ENCODE results near the gene CHTF18. TPM values are rescaled to one million over a fixed set of nuclear protein-coding genes. Genes with fewer than 3 reads are reported as not detected.

CHTF18 gene
- total RNA-seq, 1 donor from 2014 or later: 11.3 TPM

DNA sequence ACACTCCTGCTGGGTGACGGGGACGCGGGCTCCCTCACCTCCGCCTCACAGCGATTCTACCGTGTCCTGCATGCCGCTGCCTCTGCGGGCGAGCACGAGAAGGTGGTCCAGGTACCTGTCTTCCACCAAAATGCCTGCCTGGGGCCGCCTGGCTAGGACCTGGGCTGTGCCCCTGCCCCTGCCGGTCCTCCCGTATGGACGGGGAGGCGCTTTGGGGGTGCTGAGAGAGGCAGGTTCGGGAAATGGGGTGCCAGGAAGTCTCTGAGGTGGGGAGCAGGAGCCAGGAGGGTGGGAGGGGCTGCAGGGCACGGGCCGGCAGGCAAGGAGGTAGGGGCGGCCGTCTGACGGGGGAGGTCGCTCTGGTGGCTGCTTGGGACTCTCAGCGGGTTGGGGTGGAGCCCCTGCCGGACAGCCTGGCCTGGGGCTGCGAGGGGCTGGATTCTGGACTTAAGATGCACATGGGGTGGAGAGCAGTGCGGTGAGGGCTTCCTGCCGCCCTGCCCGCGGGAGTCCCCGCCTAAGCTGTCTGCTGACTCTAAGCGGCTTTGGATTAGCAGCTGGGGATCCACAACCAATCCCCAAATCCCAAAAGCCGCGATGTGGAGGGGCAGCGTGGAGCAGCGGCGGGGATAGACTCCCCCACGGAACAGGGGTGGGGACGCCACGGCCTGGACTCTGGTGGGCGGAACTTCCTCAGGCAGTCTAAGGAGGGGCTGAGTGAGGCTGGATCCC, 5.8 kb downstream of the CHTF18 start:
- Histone ChIP-seq H3K27me3 (ENCODE audit: low read depth) (peaks cover 8% of the 10 kb centered on the region), H3K4me3 (no peak overlapping the region), H3K27ac (no peak overlapping the region), H3K36me3 (no peaks in the 10 kb centered on the region), H3K4me1 (peaks cover 4% of the 10 kb centered on the region), H3K9me3 (no peaks in the 10 kb centered on the region)
- no peak for ATAC-seq
- intact Hi-C loops (cut with DNase I): no loop called here
- no peak for DNase-seq
- TF ChIP-seq, protein P1, sequence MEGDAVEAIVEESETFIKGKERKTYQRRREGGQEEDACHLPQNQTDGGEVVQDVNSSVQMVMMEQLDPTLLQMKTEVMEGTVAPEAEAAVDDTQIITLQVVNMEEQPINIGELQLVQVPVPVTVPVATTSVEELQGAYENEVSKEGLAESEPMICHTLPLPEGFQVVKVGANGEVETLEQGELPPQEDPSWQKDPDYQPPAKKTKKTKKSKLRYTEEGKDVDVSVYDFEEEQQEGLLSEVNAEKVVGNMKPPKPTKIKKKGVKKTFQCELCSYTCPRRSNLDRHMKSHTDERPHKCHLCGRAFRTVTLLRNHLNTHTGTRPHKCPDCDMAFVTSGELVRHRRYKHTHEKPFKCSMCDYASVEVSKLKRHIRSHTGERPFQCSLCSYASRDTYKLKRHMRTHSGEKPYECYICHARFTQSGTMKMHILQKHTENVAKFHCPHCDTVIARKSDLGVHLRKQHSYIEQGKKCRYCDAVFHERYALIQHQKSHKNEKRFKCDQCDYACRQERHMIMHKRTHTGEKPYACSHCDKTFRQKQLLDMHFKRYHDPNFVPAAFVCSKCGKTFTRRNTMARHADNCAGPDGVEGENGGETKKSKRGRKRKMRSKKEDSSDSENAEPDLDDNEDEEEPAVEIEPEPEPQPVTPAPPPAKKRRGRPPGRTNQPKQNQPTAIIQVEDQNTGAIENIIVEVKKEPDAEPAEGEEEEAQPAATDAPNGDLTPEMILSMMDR (IDR thresholded peaks at IDR 0.05): no peak

DNA sequence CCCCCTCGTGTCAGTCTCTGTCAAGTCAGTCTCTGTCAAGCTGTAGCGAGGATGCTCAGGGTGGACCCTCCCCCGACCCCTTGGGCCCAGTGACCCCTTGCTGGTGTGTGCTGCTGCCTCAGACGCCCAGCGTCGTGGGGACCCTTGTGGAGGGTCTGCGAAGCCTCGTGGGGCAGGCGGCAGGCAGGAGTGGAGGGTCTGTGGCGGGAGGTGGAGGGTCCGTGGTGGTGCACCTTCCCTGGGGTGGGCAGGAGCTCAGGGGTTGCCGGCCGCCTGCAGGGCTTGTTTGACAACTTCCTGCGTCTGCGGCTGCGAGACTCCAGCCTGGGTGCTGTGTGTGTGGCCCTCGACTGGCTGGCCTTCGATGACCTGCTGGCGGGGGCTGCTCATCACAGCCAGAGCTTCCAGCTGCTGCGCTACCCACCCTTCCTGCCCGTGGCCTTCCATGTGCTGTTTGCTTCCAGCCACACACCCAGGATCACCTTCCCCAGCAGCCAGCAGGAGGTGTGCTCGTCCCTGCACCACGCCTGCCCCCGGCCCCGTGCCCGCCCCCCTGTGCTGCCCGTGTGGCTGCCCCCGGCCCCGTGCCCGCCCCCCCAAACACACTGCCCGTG, 6.5 kb downstream of the CHTF18 start:
- ATAC-seq: no peak
- H3K4me1 ChIP-seq: no peaks in the 10 kb centered on the region
- peaks cover 14% of the 10 kb centered on the region for H3K27me3 ChIP-seq (ENCODE audit: low read depth)
- H3K4me3 ChIP-seq: no peak overlapping the region
- TF ChIP-seq, protein P1 (IDR thresholded peaks at IDR 0.05): no peak
- no peaks in the 10 kb centered on the region for H3K9me3 ChIP-seq
- no peaks in the 10 kb centered on the region for H3K36me3 ChIP-seq
- DNase-seq: no peak
- H3K27ac ChIP-seq: no peak overlapping the region
- intact Hi-C loops (cut with DNase I): no loop called here

DNA sequence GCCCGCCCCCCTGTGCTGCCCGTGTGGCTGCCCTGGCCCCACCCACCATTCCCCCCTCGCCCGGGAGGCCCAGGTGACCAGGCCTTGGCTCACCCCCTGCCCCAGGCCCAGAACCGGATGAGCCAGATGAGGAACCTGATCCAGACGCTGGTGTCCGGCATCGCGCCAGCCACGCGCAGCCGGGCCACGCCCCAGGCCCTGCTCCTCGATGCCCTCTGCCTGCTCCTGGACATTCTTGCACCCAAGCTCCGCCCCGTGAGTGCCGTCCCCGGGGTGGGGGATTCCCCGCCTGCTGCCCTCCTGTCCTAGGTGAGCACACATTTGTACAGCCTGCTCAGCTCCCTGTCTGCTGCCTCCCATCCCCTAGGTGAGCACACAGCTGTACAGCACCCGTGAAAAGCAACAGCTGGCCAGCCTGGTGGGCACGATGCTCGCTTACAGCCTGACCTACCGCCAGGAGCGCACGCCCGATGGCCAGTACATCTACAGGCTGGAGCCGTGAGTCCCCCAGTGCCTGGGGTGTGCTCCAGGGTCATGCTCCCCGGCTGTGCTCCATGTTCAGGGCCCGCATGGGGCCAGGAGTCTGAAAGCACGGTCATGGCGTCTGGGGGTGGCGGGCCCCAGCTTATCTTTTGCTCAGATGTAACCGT, 7.3 kb downstream of the CHTF18 start:
- Histone ChIP-seq H3K9me3 (no peaks in the 10 kb centered on the region), H3K27ac (no peak overlapping the region), H3K27me3 (ENCODE audit: low read depth) (peaks cover 21% of the 10 kb centered on the region), H3K36me3 (no peaks in the 10 kb centered on the region), H3K4me1 (no peaks in the 10 kb centered on the region), H3K4me3 (no peak overlapping the region)
- no peak for DNase-seq
- TF ChIP-seq, protein P1 (IDR thresholded peaks at IDR 0.05): no peak
- intact Hi-C loops (cut with DNase I): no loop called here
- ATAC-seq: no peak

DNA sequence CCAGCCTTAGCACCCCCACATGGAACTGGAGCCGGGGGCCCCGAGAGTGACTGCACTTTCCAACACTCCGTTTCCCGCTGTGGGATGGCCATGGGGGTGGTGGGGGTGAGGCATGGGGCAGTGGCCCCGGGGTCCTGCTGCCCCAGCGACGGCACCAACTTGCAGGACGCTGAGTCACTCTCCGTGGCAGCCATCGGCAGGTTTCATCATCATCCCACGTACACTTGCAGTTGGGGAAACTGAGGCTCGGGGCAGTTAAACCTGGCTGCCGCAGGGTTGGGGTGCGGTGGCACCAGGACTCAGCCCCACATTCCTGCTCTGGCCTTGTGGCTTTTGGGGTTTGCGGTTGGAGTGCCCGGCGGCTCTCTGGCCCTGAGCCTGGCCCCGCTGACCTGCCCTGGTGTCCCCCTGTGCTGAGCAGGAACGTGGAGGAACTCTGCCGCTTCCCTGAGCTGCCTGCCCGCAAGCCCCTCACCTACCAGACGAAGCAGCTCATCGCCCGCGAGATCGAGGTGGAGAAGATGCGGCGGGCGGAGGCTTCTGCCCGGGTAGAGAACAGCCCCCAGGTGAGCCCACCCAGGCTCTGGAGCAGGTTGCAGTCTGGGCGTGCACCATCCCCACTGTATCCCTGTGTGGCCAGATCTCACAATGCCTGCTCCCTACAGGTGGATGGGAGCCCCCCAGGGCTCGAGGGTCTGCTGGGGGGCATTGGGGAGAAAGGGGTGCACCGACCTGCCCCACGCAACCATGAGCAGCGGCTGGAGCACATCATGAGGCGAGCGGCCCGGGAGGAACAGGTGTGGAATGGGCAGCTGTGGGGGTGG, 8.1 kb downstream of the CHTF18 start:
- intact Hi-C loops (cut with DNase I): no loop called here
- H3K9me3 ChIP-seq: no peaks in the 10 kb centered on the region
- H3K4me1 ChIP-seq: no peaks in the 10 kb centered on the region
- peaks cover 29% of the 10 kb centered on the region for H3K27me3 ChIP-seq (ENCODE audit: low read depth)
- DNase-seq (no peak), ATAC-seq (no peak)
- H3K4me3 ChIP-seq: no peak overlapping the region
- H3K27ac ChIP-seq: no peak overlapping the region
- TF ChIP-seq, protein P1 (IDR thresholded peaks at IDR 0.05): no peak
- no peaks in the 10 kb centered on the region for H3K36me3 ChIP-seq

DNA sequence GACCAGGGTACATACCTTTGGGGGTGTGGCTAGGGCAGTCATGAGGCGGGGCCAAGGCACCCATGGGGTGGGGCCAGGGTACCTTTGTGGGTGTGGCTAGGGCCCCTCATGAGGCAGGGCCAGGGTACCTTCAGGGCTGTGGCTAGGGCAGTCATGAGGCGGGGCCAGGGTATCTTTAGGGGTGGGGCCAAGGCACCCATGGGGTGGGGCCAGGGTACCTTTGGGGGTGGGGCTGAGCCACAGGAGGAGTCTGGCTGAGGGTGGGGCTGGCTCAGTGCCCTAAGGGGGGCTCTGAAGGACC, 8.7 kb downstream of the CHTF18 start:
- Histone ChIP-seq H3K4me3 (no peak overlapping the region), H3K36me3 (no peaks in the 10 kb centered on the region), H3K9me3 (no peaks in the 10 kb centered on the region), H3K27me3 (ENCODE audit: low read depth) (peaks cover 32% of the 10 kb centered on the region), H3K4me1 (no peaks in the 10 kb centered on the region), H3K27ac (no peak overlapping the region)
- TF ChIP-seq, protein P1 (IDR thresholded peaks at IDR 0.05): no peak
- intact Hi-C loops (cut with DNase I): no loop called here
- DNase-seq: no peak
- ATAC-seq: no peak

All from lower lobe of right lung (tissue), 2 donors.